Tibial nerve (tissue), 4 donors: ENCODE measurements around the gene CYP1B1. TPM values are rescaled to one million over a fixed set of nuclear protein-coding genes. Genes with fewer than 3 reads are reported as not detected.

Experiments
- DNase-seq, 2 donors: peaks; one replicate each; pipeline ENCODE4 v3.0.0-alpha.2; 2019; ENCODE audit warnings: low spot score in 2 of 2
- H3K27ac ChIP-seq, 4 donors: fragments of 200-600 bp; sonication (generic) in 3 of 4; one replicate each; pipeline ENCODE4 v1.5.1; 2017 to 2019; ENCODE audit warnings: mild to moderate bottlenecking in 1 of 4
- H3K27me3 ChIP-seq, 2 donors: fragments of 200-600 bp; sonication (generic) in 1 of 2; one replicate each; pipeline versions ENCODE4 v1.5.1 to v1.6.0; 2017 to 2019
- H3K36me3 ChIP-seq, 3 donors: fragments of 200-600 bp; sonication (generic); one replicate each; pipeline ENCODE4 v1.5.1; 2018 to 2019
- H3K4me1 ChIP-seq, 4 donors: fragments of 200-600 bp; sonication (generic) in 3 of 4; one replicate each; pipeline ENCODE4 v1.5.1; 2017 to 2019
- H3K4me3 ChIP-seq, 4 donors: fragments of 200-600 bp; sonication (generic) in 3 of 4; one replicate each; pipeline ENCODE4 v1.5.1; 2017 to 2019; ENCODE audit warnings: mild to moderate bottlenecking in 1 of 4, moderate library complexity in 1 of 4
- H3K9me3 ChIP-seq, 4 donors: fragments of 200-600 bp; sonication (generic) in 3 of 4; one replicate each; pipeline ENCODE4 v1.5.1; 2017 to 2019
- EP300 ChIP-seq, 2 donors: sonication (generic); formaldehyde crosslinking; IDR thresholded peaks; one replicate each; pipeline ENCODE4 v1.6.1; 2017; ENCODE audit warnings: antibody characterized with exemption in 2 of 2, mild to moderate bottlenecking in 1 of 2
- POLR2A ChIP-seq, 2 donors: fragments of 450-650 bp; IDR thresholded peaks; one replicate each; pipeline ENCODE4 v1.6.1; 2017; ENCODE audit warnings: antibody characterized with exemption in 2 of 2, mild to moderate bottlenecking in 2 of 2, moderate library complexity in 2 of 2
- WGBS, 2 donors: methylation state at CpG; one replicate each; pipeline ENCODE4 v1.1.5; 2018; 5-methylcytosine and 5-hydroxymethylcytosine counted together
- total RNA-seq, 4 donors: library from RNA; depleted of rRNA; stranded (reverse); fragments of >200 nt; gene quantifications; one replicate each; pipeline ENCODE4 v1.1.0, GENCODE V29; 2016
- TF ChIP-seq, protein P1 (sequence below), 5 experiments: fragments of 200-600 bp in 3 of 5; fragments of 450-650 bp in 2 of 5; sonication (generic) in 3 of 5; IDR thresholded peaks; one replicate each; pipeline ENCODE4 v1.5.1; 2016 to 2019; ENCODE audit warnings: antibody characterized with exemption in 5 of 5, mild to moderate bottlenecking in 3 of 5, moderate library complexity in 2 of 5

The CYP1B1 gene
- total RNA-seq, result 100 to 1,000 TPM; 170 to 321 (median 212) TPM

- WGBS, 2 donors, result 4 to 6% methylated on average over 25 to 41 of the region's 46 CpGs
- peak within 1 kb of the TSS; percentile 42 to 69 (median 50) for H3K4me3 ChIP-seq
- peaks cover 0 to 62% (median 15%) of the 10 kb centered on the region in 4 donors for H3K4me1 ChIP-seq
- peak within 1 kb of the TSS; percentile 75 to 94 (median 89) for H3K27ac ChIP-seq
- H3K27me3 ChIP-seq, result peaks cover 0 to 22% of the 10 kb centered on the region in 2 donors
- DNase-seq, result peak in 1 of 2 donors; percentile 77
- H3K36me3 ChIP-seq, result peaks cover 0 to 6% (median 0%) of the 10 kb centered on the region in 3 donors
- H3K9me3 ChIP-seq, result no peaks in the 10 kb centered on the region
- TF ChIP-seq POLR2A (IDR thresholded peaks at IDR 0.05), result peak; percentile 68 to 71
- TF ChIP-seq EP300 (IDR thresholded peaks at IDR 0.05), result no peak
Measured at GRCh38 chr2:38075507-38076151, at the start of gene CYP1B1. Gene CYP1B1 (minus strand): TSS chr2:38076151. CDS start chr2:38075388, 763 bp downstream.

DNA sequence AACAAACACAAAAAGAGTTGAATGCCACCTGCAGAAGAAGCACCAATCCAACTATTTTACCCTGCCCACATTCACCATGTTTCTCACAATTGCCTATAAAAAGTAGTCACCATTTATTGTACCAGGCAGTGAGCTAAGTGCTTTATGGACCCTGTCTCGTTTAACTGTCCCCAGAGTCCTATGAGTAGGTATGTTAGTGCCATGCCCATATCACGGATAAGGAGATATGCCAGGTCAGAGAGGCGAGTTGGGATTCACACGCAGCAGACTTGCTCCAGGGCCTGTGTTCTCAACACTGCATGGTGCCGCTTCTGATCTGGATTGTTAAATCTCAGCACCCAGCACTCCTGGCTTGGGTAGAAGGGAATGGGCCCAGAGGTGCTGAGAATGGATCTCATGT, 49.1 kb upstream of the CYP1B1 start:
- no peaks in the 10 kb centered on the region for H3K36me3 ChIP-seq
- H3K4me3 ChIP-seq, result no peak overlapping the region
- DNase-seq, result no peak
- no peak overlapping the region for H3K27ac ChIP-seq
- H3K4me1 ChIP-seq, result peaks cover 0 to 31% (median 0%) of the 10 kb centered on the region in 4 donors
- H3K9me3 ChIP-seq, result peaks cover 0 to 13% (median 0%) of the 10 kb centered on the region in 4 donors
- TF ChIP-seq EP300 (IDR thresholded peaks at IDR 0.05) (no peak), POLR2A (IDR thresholded peaks at IDR 0.05) (no peak)
- TF ChIP-seq, protein P1, sequence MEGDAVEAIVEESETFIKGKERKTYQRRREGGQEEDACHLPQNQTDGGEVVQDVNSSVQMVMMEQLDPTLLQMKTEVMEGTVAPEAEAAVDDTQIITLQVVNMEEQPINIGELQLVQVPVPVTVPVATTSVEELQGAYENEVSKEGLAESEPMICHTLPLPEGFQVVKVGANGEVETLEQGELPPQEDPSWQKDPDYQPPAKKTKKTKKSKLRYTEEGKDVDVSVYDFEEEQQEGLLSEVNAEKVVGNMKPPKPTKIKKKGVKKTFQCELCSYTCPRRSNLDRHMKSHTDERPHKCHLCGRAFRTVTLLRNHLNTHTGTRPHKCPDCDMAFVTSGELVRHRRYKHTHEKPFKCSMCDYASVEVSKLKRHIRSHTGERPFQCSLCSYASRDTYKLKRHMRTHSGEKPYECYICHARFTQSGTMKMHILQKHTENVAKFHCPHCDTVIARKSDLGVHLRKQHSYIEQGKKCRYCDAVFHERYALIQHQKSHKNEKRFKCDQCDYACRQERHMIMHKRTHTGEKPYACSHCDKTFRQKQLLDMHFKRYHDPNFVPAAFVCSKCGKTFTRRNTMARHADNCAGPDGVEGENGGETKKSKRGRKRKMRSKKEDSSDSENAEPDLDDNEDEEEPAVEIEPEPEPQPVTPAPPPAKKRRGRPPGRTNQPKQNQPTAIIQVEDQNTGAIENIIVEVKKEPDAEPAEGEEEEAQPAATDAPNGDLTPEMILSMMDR (IDR thresholded peaks at IDR 0.05), result no peak
- H3K27me3 ChIP-seq, result no peaks in the 10 kb centered on the region
- WGBS, 2 donors, result 91 to 92% methylated on average over 5 of the region's 5 CpGs

GRCh38 chr2:38123911-38124310, 48.0 kb upstream of the CYP1B1 start:
- 84 to 85% methylated on average over 1 of the region's 1 CpG for WGBS, 2 donors
- TF ChIP-seq EP300 (IDR thresholded peaks at IDR 0.05) (no peak), POLR2A (IDR thresholded peaks at IDR 0.05) (no peak)
- TF ChIP-seq, protein P1 (IDR thresholded peaks at IDR 0.05), result no peak
- Histone ChIP-seq H3K27me3 (no peaks in the 10 kb centered on the region), H3K27ac (no peak overlapping the region), H3K9me3 (peaks cover 0 to 13% (median 0%) of the 10 kb centered on the region in 4 donors), H3K36me3 (no peaks in the 10 kb centered on the region), H3K4me3 (no peak overlapping the region), H3K4me1 (peaks cover 0 to 37% (median 2%) of the 10 kb centered on the region in 4 donors)
- DNase-seq, result no peak

DNA sequence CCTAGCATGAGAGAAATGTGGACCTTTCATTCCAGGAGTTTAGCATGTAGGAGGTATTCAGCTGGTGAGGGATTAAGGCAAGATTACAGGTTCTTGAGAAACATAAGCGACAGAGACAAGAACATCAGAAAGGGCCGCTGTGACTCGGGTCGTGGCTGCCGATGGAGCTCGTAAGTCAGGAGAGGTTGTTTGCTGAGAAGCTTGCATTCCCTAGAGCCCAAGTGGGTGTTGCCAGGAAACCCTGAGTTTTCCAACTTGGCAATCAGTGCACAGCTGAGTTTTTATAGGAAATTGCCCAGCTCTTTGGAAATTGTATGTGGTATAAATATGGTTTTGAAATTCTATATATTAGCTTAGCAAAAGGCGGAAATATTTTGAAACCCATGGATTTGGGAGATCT, 46.4 kb upstream of the CYP1B1 start:
- 39 to 61% methylated on average over 7 of the region's 7 CpGs for WGBS, 2 donors
- peak in 1 of 2 donors; percentile 31 for TF ChIP-seq EP300 (IDR thresholded peaks at IDR 0.05)
- TF ChIP-seq, protein P1 (IDR thresholded peaks at IDR 0.05), result no peak
- Histone ChIP-seq H3K4me3 (no peak overlapping the region), H3K36me3 (no peaks in the 10 kb centered on the region), H3K27me3 (no peaks in the 10 kb centered on the region), H3K4me1 (peaks cover 0 to 39% (median 2%) of the 10 kb centered on the region in 4 donors), H3K9me3 (peaks cover 0 to 7% (median 0%) of the 10 kb centered on the region in 4 donors), H3K27ac (peak overlapping the region in 2 of 4 donors; percentile 53 to 56)
- DNase-seq, result no peak

DNA sequence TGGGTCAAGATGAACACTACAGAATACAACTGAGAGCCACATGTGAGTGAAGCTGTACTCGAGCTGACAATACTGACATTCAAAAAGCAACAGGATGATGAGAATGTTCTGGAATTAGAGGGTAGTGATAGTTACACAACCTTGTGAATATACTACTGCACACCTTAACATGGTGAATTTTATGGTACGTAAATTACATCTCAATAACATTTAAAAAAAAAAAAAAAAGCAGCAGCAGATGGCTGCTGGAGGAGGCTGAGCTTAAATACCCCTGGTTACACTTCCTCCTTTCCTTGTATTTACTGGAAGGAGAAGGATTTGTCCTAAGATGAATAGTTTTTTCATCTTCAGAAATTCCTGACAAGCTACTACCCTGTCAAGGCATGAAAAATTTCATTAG, 45.5 kb upstream of the CYP1B1 start:
- no peak for TF ChIP-seq POLR2A (IDR thresholded peaks at IDR 0.05)
- no peak for TF ChIP-seq EP300 (IDR thresholded peaks at IDR 0.05)
- TF ChIP-seq, protein P1 (IDR thresholded peaks at IDR 0.05), result no peak
- WGBS, 2 donors, result 60 to 71% methylated on average over 2 of the region's 2 CpGs
- Histone ChIP-seq H3K4me3 (no peak overlapping the region), H3K9me3 (no peaks in the 10 kb centered on the region), H3K27ac (peak overlapping the region in 1 of 4 donors; percentile 13), H3K4me1 (peaks cover 0 to 45% (median 2%) of the 10 kb centered on the region in 4 donors), H3K36me3 (no peaks in the 10 kb centered on the region), H3K27me3 (no peaks in the 10 kb centered on the region)
- DNase-seq, result no peak
